Kasumi-1 (cell line): ENCODE measurements around the gene PIGS.
"Not testable (repeated sequence)": the region's sequence is repeated elsewhere in the genome, so short reads cannot be mapped to it uniquely, and the experiment has no call there.

ENCODE experiments used
- DNase-seq, 2 experiments: peaks; one replicate each; lab custom pipeline; 2025; lab: John Stamatoyannopoulos, UW

PIGS gene

DNA sequence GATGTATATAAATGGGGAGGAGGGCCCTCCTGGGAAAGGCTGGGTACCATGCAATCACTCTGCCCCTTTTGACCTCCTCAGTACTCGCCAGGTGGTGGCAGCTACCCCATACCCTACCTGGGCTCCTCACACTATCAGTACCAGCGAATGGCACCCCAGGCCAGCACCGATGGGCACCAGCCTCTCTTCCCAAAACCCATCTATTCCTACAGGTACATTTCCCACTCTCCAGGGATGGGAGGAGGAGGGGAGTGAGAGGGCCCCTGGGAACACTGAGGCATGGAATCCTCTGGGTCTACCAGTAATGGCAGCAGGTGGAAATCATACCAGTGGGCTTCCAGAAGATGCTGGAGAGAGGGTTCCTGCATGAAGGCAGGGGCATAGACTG is 42.3 kb downstream of the PIGS start:
- DNase-seq: no peak

DNA sequence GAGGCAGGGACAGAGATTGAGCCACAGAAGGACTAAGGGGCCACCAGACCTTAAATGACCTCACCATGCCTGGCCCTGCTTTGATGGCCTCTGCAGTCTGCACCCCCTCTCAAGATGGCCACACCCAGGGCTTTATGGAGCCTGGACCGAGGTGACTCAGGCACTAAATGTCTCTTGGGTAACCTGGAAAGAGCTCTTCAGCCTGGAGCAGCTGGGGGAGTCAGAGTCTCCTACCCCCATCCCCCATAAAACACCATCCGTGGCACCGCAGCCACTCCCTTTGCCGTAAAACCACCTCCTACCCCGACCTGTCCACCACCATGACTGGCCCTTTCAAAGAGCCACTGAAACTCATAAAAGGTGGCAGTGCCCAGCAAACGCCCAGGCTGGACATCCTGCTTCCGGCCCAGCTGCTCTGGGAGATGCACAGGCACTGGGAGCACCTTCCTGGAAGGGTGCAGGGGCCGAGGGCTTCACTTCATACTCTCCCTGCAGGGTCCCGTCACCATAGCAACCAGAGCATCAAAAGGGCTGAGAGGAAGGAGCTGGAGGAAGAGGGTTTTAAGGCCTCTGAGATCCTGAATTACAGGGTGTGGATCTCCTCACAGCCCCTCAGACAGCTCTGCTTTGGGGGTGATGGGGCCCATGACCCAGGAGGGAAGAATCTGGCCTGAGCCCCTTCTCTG is 42.9 kb downstream of the PIGS start:
- DNase-seq: no peak

DNA sequence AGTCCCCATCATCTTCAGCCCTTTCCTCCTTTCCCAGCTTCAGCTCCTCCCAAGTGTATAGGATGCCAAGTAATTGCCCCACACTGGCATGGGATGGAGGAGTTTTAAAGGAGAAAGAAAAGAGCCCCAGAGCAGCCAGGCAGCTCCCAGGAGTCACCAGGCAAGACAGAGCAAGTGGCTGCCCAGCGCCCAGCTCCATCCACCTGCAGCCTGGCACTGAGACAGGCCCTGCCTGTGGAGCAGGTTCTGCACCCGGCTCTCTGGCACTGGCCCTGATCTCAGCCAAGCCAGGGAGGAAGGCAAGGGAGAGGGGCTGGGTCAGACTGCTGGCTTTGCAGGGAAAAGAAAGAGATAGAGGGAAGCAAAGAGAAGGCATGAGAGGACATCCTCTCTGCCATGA is 43.5 kb downstream of the PIGS start:
- no peak for DNase-seq

DNA sequence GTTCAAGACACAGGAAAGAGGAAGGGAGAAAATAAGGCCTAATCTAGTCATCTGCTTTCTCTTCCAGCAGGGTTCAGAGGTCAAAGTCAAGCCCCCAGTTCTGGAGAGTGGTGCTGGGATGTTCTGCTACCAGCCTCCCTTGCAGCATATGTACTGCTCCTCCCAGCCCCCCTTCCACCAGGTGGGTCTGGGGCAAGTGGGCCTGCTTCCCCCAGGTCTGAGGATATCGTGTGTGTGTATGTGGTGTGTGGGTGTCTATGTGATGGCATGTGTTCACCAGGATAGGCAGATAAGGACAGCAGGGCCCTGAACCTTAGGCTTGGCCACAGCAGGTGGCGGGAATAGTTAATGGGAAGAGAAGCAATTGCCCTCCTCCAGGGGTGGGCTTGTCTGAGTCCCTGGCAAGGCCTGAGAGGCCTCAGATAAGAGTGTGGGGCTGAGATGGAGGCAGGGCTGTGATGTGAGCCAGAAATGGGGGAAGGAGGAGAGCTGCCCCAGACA is 44.1 kb downstream of the PIGS start:
- DNase-seq: no peak

DNA sequence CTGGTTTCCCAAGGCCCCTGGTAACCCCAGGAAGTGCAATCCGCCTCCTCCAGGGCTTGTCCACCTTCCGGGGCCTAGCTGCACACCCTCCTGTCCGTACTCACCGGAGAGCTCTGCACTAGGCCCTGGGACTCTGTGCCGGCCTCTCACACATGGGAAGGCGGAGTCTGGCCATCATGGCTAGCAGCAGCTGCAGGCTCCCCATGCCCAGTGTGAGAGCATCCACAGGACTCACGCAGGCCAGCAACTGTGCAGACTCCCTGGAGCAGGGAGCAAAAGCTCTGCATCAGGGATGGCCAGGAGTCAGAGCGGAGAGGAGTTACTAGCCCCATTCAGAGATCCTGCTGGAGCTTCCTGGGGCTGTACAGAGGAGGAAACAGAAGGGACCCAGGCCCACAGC is 44.9 kb downstream of the PIGS start:
- DNase-seq: no peak

DNA sequence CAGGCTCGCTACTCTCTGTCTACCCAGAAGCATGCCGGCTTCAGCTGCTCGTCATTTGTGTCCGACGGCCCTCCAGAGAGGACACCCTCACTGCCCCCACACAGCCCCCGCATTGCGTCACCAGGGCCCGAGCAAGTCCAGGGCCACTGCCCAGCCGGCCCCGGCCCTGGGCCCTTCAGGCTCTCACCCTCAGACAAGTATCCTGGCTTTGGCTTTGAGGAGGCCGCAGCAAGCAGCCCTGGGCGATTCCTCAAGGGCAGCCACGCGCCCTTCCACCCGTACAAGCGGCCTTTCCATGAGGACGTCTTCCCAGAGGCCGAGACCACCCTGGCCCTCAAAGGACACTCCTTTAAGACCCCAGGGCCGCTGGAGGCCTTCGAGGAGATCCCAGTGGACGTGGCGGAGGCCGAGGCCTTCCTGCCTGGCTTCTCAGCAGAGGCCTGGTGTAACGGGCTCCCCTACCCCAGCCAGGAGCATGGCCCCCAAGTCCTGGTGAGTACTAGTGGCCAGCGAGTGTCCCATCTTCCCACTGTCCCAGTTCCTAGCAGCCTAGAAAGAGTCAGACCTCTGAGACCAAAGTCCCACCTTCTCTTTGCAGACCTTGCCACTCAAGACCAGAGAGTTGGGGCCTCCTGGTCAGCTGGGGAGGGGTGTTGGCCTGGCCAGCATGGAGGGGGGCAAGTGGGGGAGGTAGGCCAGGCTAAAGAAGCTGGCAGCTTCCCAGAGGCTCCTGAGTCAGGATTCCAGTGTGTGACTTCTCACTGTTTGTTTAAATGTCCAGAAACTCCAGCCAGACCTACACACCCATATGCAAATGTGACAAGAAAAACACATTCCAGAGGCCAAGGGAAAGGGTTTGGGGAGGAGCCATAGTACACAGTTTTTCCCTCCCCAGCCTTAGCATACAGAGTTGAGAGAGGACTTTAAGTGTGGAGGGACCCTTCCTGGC is 46.6 kb downstream of the PIGS start:
- no peak for DNase-seq

DNA sequence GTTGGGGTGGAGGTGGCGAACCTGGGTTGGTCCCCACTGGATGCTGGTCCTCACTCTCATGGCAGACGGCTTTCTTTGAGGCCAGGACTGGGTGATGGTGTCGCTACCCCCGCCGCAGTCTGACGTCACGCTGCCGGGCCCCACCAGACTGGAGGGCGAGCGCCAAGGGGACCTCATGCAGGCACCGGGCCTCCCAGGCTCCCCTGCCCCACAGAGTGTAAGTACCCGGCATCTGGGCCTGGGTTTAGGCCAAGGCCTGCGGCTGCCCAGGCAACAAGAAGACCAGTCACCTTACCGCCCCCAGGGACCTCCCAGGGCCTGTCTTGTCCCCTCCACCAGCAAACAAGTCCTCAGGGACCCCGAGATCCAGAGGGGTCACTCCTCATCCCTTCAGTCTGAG is 47.4 kb downstream of the PIGS start:
- no peak for DNase-seq

DNA sequence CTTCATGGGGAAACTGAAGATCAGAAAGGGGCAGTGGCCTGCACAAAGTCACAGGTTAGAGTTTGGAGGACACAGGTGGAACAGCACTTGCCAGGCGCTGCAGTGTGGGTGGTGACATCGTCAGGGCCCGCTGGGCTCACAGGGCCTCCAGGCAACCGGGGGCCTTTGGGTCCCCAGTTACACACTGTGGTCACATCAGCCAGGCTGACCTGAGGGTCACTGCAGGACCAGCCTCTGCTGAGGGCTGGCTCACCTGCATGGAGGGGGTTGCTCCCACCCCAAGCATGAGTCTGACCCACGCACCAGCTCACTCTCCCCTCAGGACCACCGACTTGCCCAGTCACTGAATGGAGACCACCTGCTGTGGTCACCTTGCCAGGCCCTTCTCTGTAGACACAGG is 48.1 kb downstream of the PIGS start:
- DNase-seq: no peak

DNA sequence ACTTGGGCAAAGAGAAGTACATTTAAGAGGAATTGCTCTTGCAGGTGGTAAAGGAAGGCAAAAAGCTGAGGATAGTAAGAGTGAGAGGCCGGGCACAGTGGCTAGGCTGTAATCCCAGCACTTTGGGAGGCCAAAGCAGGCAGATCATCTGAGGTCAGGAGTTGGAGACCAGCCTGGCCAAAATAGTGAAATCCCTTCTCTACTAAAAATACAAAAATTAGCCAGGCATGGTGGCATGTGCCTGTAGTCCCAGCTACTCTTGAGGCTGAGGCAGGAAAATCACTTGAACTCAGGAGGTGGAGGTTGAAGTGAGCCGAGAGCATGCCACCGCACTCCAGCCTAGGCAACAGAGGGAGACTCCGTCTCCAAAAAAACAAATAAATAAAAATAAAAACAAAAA is 49.0 kb downstream of the PIGS start:
- DNase-seq: not testable (repeated sequence)

DNA sequence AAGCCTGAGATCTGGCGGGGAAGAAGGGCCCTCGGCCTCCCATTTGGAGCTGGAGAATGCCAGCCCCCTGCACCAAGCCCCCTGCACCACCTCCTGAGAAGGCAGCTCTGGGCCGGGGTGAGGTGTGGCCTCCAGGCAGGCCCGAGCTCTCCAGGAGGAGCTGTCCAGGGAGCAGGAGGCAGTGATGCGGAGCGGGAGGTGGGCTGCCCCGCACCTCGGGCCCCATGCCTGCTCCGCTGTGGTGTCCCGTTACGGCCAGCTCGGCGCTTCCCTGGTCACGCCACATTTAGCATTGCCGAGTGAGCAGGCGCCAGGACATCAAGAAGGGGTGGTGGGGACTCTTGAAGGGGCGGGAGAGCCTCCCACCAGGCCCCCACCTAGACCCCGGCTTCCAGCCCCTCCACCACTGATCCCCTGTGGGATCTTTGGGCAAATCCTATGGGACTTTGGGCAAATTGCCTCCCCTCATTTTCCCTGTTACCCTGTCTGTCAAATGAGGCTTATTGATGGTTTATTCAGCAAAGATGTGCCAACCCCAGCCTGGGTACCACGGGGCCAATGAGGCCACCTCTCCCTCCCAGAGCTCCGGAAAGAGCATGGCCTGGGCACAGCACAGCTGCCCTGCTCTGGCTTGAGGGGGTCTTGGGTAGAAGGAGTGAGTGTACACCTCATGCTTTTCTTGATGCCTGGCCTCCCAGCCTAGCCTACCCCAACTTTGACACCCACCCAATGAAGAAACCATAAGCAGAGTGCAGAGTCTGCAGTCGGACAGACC is 49.8 kb downstream of the PIGS start:
- no peak for DNase-seq

DNA sequence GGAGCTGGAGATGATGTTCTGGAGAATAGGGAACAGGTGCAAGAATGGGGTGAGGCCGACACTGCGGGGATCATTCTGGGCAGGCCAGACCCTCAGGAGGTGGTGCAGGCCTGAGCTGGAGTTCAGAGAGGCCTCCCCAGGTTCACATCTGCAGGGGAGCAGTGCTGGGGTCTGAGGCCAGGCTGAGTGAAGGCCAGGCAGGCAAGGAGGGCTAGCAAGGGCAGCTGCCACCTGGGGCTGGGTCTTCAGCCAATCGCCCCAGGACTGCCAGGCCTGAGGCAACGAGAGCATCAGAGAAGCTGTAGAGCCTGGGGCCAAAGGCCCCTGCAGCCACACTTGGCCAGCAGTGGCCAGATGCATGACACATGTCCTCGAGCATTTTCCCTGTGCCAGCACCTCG is 50.6 kb downstream of the PIGS start:
- no peak for DNase-seq

DNA sequence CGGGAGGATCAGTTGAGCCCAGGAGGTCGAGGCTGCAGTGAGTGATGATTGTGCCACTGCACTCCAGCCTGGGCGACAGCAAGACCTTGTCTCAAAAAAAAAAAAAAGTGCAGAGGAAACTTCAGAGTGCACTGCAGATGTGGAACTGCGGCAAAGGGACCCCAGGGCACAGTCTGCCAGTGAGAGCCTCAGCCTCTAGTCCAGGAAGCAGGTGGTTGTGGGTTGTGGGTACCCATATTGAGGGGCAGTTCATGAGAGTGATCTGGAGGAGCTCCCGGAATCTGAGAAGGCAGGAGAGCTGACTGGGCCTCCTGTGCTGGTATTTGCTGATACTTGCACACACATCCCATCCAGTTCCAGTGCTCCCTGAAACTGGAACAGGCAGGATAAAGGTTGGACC is 52.1 kb downstream of the PIGS start:
- DNase-seq: peak; percentile 45 to 54

DNA sequence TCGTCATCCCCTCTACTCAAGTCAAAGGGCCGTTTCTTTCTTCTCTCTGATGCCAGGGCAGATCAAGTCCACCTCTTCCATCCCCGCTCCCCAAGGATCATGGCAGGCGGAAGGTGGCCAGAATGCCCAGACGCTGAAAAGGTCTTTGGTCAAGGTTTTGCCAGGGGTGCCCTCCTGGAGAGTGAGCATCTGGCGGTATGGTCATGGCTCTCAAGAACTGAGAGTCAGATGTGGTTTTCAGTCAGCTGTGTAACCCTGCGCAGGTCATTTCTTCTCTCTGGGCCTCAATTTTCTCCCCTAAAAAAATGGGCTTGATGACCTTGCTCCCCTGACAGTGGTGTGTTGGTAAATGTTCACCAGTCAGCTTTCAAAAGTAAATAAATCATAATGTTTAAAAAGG is 52.7 kb downstream of the PIGS start:
- no peak for DNase-seq

DNA sequence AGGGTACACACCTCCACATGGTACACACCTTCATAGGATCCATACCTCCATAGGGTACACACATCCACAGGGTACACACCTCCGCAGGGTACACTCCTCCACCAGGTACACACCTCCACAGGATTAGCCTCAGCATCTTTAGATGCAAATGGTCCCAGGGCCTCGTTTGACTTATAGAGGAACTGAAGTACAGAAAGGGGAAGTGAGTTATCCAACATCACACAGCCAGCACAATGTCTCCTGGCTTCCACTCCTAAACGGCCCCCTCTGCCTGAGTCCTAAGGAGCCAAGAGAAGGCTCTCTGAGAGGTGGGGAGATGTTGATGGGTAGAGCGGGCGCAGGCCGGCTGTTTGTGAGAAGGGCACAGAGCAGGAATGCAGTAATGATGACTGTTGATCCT is 53.2 kb downstream of the PIGS start:
- peak; percentile 75 to 84 for DNase-seq

DNA sequence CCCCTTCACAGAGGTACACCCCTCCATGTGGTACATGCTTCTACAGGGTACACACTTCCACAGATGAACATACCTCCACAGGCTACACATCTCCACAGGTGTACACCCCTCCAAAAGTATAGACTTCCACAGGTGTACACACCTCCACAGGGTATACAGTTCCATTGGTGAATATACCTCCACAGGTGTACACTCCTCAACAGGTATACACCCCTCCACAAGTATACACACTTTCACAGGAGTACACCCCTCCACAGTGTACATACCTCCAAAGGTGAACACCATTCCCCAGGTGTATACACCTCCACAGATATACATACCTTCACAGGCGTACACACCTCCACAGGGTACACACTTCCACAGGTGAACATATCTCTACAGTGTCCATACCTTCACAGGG is 55.8 kb downstream of the PIGS start:
- no peak for DNase-seq

DNA sequence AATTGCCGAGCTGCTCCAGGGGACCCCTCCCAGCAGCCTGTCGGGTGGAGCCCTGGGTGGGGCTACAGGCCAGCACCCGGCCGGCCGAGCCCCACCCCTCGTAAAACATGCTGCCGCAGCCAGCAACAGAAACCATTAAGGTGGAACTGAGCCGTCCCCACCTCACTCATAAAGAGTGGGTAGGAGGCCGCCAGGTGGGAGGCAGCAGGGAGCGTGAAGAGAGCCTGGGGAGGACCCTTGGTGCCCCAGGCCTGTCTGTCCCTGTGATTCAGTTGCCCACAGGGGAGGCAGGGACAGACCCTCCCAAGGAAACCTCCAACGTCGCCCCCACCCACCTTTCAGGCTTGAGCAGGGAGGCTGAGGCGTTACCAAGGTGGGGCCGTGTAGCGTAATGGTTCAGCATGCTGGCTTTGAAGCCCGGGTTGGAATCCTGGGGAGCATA is 56.7 kb downstream of the PIGS start:
- DNase-seq: no peak

DNA sequence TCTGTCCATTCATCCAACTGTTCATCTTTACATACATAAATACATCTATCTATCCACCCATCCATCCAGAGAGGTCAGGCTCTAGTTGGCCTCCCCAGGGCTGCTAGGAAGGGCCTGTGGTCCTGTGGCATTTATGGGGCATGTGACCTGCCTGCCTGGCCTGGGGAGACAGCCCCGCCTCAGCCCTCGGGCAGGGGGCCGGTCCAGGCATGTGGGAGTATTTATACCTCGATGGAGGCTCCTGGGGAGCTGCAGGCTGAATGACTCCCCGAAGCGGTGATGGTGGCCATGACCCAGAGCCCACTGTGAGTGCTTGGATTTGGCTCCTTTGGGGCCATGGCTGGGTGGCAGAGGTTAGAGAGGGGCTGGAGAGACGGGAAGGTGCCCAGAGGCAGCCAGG is 57.8 kb downstream of the PIGS start:
- DNase-seq: no peak

DNA sequence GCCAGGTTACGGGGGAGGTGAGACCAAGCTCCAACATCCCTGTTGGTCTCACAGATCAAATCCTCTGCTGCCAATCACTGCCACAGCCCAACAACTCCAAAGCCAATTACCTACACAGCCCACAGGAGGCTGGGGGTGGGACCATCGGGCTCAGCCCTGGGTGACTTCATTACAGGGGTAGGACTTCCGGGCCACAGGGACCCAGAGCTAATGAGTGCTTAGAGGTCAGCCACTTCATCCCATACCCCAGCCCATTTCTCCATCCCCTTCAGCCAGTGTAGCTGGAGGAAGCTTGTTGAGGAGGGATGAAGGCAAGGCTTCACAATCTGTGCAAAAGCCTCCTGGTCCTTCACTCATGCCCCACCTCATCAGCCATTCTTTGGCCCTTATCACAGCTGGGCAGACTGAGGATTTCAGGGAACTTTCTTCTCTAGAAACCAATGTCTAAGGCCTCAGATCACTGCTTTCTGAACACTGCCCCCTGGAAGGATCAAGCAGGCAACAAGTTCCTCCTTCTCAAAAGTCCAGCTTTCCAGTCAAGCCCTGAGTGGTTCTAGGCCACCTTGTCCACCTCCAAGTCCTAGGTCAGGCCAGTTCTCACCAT is 59.4 kb downstream of the PIGS start:
- DNase-seq: no peak

DNA sequence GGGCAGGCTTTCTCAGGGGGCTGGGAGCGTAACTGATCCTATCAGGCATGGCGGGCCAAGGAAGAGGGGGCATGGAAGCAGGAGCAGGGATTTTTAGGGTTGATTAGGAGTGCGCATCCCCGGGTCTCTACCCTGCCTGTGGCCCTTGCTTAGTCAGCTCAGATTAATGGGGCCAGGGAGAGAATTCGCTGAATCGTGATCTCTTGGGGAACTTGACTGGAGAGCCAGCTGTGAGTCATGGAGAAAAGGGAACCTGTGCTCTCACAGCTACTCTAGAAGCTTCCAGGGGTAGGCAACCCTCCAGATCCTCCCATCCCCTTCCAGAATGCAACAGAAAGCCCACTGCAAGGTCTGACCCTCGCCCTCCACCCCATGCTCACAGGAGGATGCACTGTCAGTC is 61.5 kb downstream of the PIGS start:
- peak; percentile 2 to 15 for DNase-seq

DNA sequence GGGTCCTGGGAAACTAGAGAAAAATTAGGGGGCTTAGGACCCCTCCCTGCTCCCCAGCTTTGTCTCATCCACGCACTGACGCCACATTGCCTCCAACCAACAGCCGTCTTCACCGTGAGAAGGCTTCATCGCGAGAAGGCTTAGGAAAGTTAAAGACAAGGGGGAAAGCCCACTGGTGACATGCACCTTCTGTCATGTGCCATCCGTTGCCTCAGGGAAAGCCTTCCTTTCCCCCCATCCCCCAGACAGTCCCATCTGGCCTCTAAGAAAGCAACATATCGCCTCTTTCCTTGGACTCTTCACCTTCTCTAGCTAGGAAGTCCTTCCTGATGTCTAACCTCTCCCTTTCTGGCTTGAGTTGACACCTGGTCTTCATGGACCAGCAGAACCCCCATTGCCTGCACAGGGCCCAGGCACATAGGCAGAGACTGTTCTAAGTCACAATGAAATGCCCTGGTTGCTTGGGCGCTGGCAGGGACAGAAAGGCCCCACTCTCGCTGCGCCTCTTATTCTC is 63.1 kb downstream of the PIGS start:
- no peak for DNase-seq

DNA sequence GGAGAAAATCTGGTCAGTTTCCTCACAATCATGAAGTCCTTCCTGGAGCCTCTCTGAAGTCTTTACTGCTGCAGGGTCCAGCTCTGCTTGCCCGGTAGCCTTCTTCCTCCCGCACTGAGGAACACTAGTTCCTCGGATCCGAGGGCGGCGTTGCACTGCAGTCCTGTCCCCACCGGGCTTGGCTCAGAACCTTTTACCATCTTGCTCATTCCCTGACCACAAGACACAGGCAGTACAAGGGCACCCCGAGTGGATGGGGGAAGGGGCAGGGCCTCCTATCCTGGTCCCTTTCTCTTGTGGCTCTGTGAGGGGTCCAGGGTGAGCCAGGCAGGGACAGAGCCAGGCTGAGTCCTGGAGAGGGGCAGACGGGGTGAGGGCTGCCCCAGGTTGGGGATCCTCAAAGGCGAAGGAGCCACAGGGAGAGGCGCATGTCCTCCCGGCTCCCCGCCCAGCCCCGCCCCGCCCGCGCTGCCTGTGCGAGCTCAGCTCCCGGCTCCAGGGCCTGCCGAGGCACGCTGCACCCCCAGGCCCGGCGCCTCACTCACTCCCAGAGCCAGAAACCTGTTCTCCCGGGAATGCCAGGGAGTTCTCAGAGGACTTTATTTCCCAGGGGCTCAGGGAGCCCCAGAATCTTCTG is 63.6 kb downstream of the PIGS start:
- no peak for DNase-seq
